Motor neuron (in vitro differentiated cells): ENCODE results near the gene ABTB1. TPM values are rescaled to one million over a fixed set of nuclear protein-coding genes. Genes with fewer than 3 reads are reported as not detected.
"Not testable (repeated sequence)": the region's sequence is repeated elsewhere in the genome, so short reads cannot be mapped to it uniquely, and the experiment has no call there.

Source experiments
- ATAC-seq, 8 experiments: fragments of 200-7000 bp; cut with Tn5 transposase; replicated peaks in 6 of 8; 2 replicates each; pipeline ENCODE4 v1.8.0; 2021; ENCODE audit warnings: mild to moderate bottlenecking in 8 of 8, moderate library complexity in 8 of 8
- H3K27ac ChIP-seq, 2 donors: fragments of 250-450 bp; sonication (Bioruptor Pico); 2 replicates each; pipeline ENCODE4 v1.9.0; 2021; ENCODE audit warnings: antibody characterized with exemption in 2 of 2, mild to moderate bottlenecking in 2 of 2, moderate library complexity in 1 of 2
- H3K4me1 ChIP-seq, 2 donors: fragments of 250-450 bp; sonication (Bioruptor Pico); replicated peaks in 1 of 2; 2 replicates each; pipeline ENCODE4 v1.6.1; 2021; ENCODE audit warnings: antibody characterized with exemption in 2 of 2, mild to moderate bottlenecking in 2 of 2, moderate library complexity in 1 of 2
- H3K4me3 ChIP-seq, 5 donors: fragments of 250-450 bp; sonication (Bioruptor Pico); 2 replicates each; pipeline ENCODE4 v1.9.0; 2021; ENCODE audit warnings: antibody characterized with exemption in 5 of 5, mild to moderate bottlenecking in 5 of 5, moderate library complexity in 4 of 5
- WGBS, 10 experiments: fragments of 450-650 bp; shearing (Covaris generic); methylation state at CpG; one replicate each; pipeline ENCODE4 v1.0.0; 2022; 5-methylcytosine and 5-hydroxymethylcytosine counted together
- in situ Hi-C, 9 experiments: fragments of 400-800 bp; cut with MboI; loops; one replicate each; pipeline ENCODE4 v1.15.0; 2021; ENCODE audit warnings: low sequenced_read_pairs in 9 of 9, low pct_unique_long_range_greater_than_20kb in 2 of 9; ENCODE audit not compliant: unreplicated experiment in 9 of 9
- total RNA-seq, 8 experiments: library from RNA; unstranded; fragments of 300-600 nt; gene quantifications; 2 replicates each; pipeline versions ENCODE4 v1.2.3 to v1.2.4, GENCODE V29; 2022

The ABTB1 gene
- total RNA-seq, 8 experiments from 2014 or later = 0.60 to 61.4 (median 3.0) TPM

- H3K27ac ChIP-seq, ATAC-seq, H3K4me3 ChIP-seq, H3K4me1 ChIP-seq: not testable (repeated sequence)
- in situ Hi-C loops = loop anchor here in 1 of 9 experiments (25.0 kb wide), 1 partner anchor 332 kb away; no protein-coding TSS in a partner anchor
- WGBS, 10 experiments = 84 to 100% (median 96%) methylated on average over 2 to 6 of the region's 6 CpGs; no CpG with 5 or more reads in 6 of the 10 experiments
Measured at GRCh38 chr3:127654993-127655392, 17.8 kb upstream of the ABTB1 start.

GRCh38 chr3:127655641-127656040 is 17.1 kb upstream of the ABTB1 start:
- 0 to 100% (median 27%) methylated on average over 1 to 3 of the region's 3 CpGs; no CpG with 5 or more reads in 1 of the 10 experiments for WGBS, 10 experiments
- peak in 3 of 8 experiments; percentile 90 to 93 (median 91) for ATAC-seq
- Histone ChIP-seq H3K4me1 (no peaks in the 10 kb centered on the region), H3K27ac (no peak overlapping the region), H3K4me3 (no peak overlapping the region)
- in situ Hi-C loops = loop anchor here in 1 of 9 experiments (25.0 kb wide), 1 partner anchor 332 kb away; no protein-coding TSS in a partner anchor

GRCh38 chr3:127656906-127657305 is 15.8 kb upstream of the ABTB1 start:
- no peak overlapping the region for H3K27ac ChIP-seq
- no peak overlapping the region for H3K4me3 ChIP-seq
- 40 to 100% (median 96%) methylated on average over 1 to 5 of the region's 8 CpGs; no CpG with 5 or more reads in 3 of the 10 experiments for WGBS, 10 experiments
- ATAC-seq = no peak
- in situ Hi-C loops = loop anchor here in 1 of 9 experiments (25.0 kb wide), 1 partner anchor 330 kb away; no protein-coding TSS in a partner anchor
- H3K4me1 ChIP-seq = no peaks in the 10 kb centered on the region

GRCh38 chr3:127658234-127658633 is 14.5 kb upstream of the ABTB1 start:
- no peak for ATAC-seq
- WGBS, 10 experiments = 0 to 92% (median 79%) methylated on average over 1 of the region's 1 CpG
- Histone ChIP-seq H3K4me3 (no peak overlapping the region), H3K27ac (no peak overlapping the region), H3K4me1 (no peaks in the 10 kb centered on the region)
- in situ Hi-C loops = loop anchor here in 1 of 9 experiments (25.0 kb wide), 1 partner anchor 329 kb away; no protein-coding TSS in a partner anchor

- no peak for ATAC-seq
- no peaks in the 10 kb centered on the region for H3K4me1 ChIP-seq
- H3K4me3 ChIP-seq = no peak overlapping the region
- WGBS, 10 experiments = 93 to 100% (median 98%) methylated on average over 1 to 7 of the region's 10 CpGs; no CpG with 5 or more reads in 4 of the 10 experiments
- in situ Hi-C loops = loop anchor here in 1 of 9 experiments (25.0 kb wide), 1 partner anchor 327 kb away; no protein-coding TSS in a partner anchor
- no peak overlapping the region for H3K27ac ChIP-seq
Measured at GRCh38 chr3:127660621-127661251, 12.0 kb upstream of the ABTB1 start.

GRCh38 chr3:127661600-127661999 is 11.2 kb upstream of the ABTB1 start:
- Histone ChIP-seq H3K27ac (no peak overlapping the region), H3K4me1 (no peaks in the 10 kb centered on the region), H3K4me3 (no peak overlapping the region)
- in situ Hi-C loops = loop anchor here in 1 of 9 experiments (25.0 kb wide), 1 partner anchor 326 kb away; no protein-coding TSS in a partner anchor
- ATAC-seq = peak in 3 of 8 experiments; percentile 23 to 56 (median 30)
- WGBS, 10 experiments = 0 to 100% (median 20%) methylated on average over 1 to 2 of the region's 5 CpGs; no CpG with 5 or more reads in 5 of the 10 experiments

- Histone ChIP-seq H3K4me1 (no peaks in the 10 kb centered on the region), H3K4me3 (no peak overlapping the region), H3K27ac (no peak overlapping the region)
- ATAC-seq = peak in 3 of 8 experiments; percentile 13 to 26 (median 16)
- in situ Hi-C loops = loop anchor here in 1 of 9 experiments (25.0 kb wide), 1 partner anchor 325 kb away; no protein-coding TSS in a partner anchor
- WGBS, 10 experiments = 14 to 100% (median 85%) methylated on average over 1 to 8 of the region's 11 CpGs; no CpG with 5 or more reads in 2 of the 10 experiments
Measured at GRCh38 chr3:127662001-127662469, 10.7 kb upstream of the ABTB1 start.

GRCh38 chr3:127663151-127663550 is 9.6 kb upstream of the ABTB1 start:
- no peak overlapping the region for H3K4me3 ChIP-seq
- in situ Hi-C loops = loop anchor here in 1 of 9 experiments (25.0 kb wide), 1 partner anchor 324 kb away; no protein-coding TSS in a partner anchor
- ATAC-seq = peak in 1 of 8 experiments; percentile 3
- H3K27ac ChIP-seq = no peak overlapping the region
- no peaks in the 10 kb centered on the region for H3K4me1 ChIP-seq
- 7 to 100% (median 97%) methylated on average over 1 to 5 of the region's 5 CpGs for WGBS, 10 experiments

- H3K27ac ChIP-seq = no peak overlapping the region
- peak in 3 of 8 experiments; percentile 4 to 6 (median 6) for ATAC-seq
- in situ Hi-C loops = loop anchor here in 1 of 9 experiments (25.0 kb wide), 1 partner anchor 322 kb away; no protein-coding TSS in a partner anchor
- H3K4me3 ChIP-seq = no peak overlapping the region
- H3K4me1 ChIP-seq = no peaks in the 10 kb centered on the region
- WGBS, 10 experiments = 0 to 100% (median 73%) methylated on average over 2 of the region's 2 CpGs; no CpG with 5 or more reads in 1 of the 10 experiments
Measured at GRCh38 chr3:127665165-127665564, 7.6 kb upstream of the ABTB1 start.

GRCh38 chr3:127665586-127665985 is 7.2 kb upstream of the ABTB1 start:
- WGBS, 10 experiments = 0 to 100% (median 88%) methylated on average over 1 to 3 of the region's 3 CpGs; no CpG with 5 or more reads in 2 of the 10 experiments
- ATAC-seq = peak in 3 of 8 experiments; percentile 65 to 67 (median 67)
- in situ Hi-C loops = loop anchor here in 1 of 9 experiments (25.0 kb wide), 1 partner anchor 322 kb away; no protein-coding TSS in a partner anchor

GRCh38 chr3:127666676-127667075 is 6.1 kb upstream of the ABTB1 start:
- no peak overlapping the region for H3K27ac ChIP-seq
- 58 to 100% (median 87%) methylated on average over 1 to 2 of the region's 2 CpGs; no CpG with 5 or more reads in 4 of the 10 experiments for WGBS, 10 experiments
- no peak overlapping the region for H3K4me3 ChIP-seq
- in situ Hi-C loops = loop anchor here in 1 of 9 experiments (25.0 kb wide), 1 partner anchor 321 kb away; no protein-coding TSS in a partner anchor
- H3K4me1 ChIP-seq = peaks cover 0 to 2% of the 10 kb centered on the region in 2 donors
- ATAC-seq = no peak

More at GRCh38 chr3:127665586-127665985, 7.2 kb upstream of the ABTB1 start:
- no peak overlapping the region for H3K27ac ChIP-seq
- no peak overlapping the region for H3K4me3 ChIP-seq
- H3K4me1 ChIP-seq = no peaks in the 10 kb centered on the region

GRCh38 chr3:127667119-127667681 is 5.6 kb upstream of the ABTB1 start:
- in situ Hi-C loops = loop anchor here in 1 of 9 experiments (25.0 kb wide), 1 partner anchor 320 kb away; no protein-coding TSS in a partner anchor

More at GRCh38 chr3:127667119-127667681, 5.6 kb upstream of the ABTB1 start:
- ATAC-seq = peak in 3 of 8 experiments; percentile 28 to 92 (median 74)
- Histone ChIP-seq H3K4me1 (peaks cover 0 to 4% of the 10 kb centered on the region in 2 donors), H3K27ac (no peak overlapping the region), H3K4me3 (no peak overlapping the region)
- WGBS, 10 experiments = 50 to 100% (median 86%) methylated on average over 1 to 4 of the region's 6 CpGs; no CpG with 5 or more reads in 3 of the 10 experiments
